H1 (cell line): Measurements from ENCODE around the gene ARFGEF3.

Experiments
- ATF2 ChIP-seq: IDR thresholded peaks from 2 replicates; pipeline ENCODE4 v1.6.1; 2012; ENCODE audit warnings: low read length, inconsistent platforms
- ATF3 ChIP-seq: IDR thresholded peaks from 2 replicates; pipeline ENCODE4 v1.6.1; 2011; ENCODE audit warnings: low read depth, mild to moderate bottlenecking, low read length; ENCODE audit not compliant: insufficient read depth
- CHD7 ChIP-seq: fragments of 300-600 bp; sonication (generic); IDR thresholded peaks from 2 replicates; pipeline ENCODE4 v1.7.1; 2012; ENCODE audit warnings: low read length, moderate library complexity, mild to moderate bottlenecking, inconsistent platforms; ENCODE audit not compliant: insufficient replicate concordance
- CTCF ChIP-seq, 3 experiments: IDR thresholded peaks; 1 replicate in 2 of 3; 2 replicates in 1 of 3; pipeline versions ENCODE4 v1.5.1 to v1.6.1; 2011; ENCODE audit warnings: low read length in 3 of 3, mild to moderate bottlenecking in 3 of 3, inconsistent platforms in 2 of 3, low read depth in 1 of 3, moderate library complexity in 1 of 3; ENCODE audit not compliant: insufficient read depth in 1 of 3; ENCODE audit errors: control extremely low read depth in 1 of 3
- E2F6 ChIP-seq: IDR thresholded peaks from 2 replicates; pipeline ENCODE4 v1.6.1; 2012; ENCODE audit warnings: inconsistent platforms
- EZH2 ChIP-seq: fragments of 200-600 bp; sonication (generic); IDR thresholded peaks from 2 replicates; pipeline ENCODE4 v1.7.1; 2012; ENCODE audit warnings: low read depth, mild to moderate bottlenecking, moderate library complexity, low read length, inconsistent platforms; ENCODE audit not compliant: severe bottlenecking
- FOSL1 ChIP-seq: IDR thresholded peaks from 2 replicates; pipeline ENCODE4 v1.6.1; 2011; ENCODE audit warnings: mild to moderate bottlenecking, low read depth, low read length, moderate library complexity; ENCODE audit not compliant: insufficient read depth
- JUN ChIP-seq: IDR thresholded peaks from 2 replicates; pipeline ENCODE4 v1.6.1; 2011; ENCODE audit warnings: low read depth, mild to moderate bottlenecking, improper control_type of control experiment, low read length
- POLR2A ChIP-seq, 2 experiments: IDR thresholded peaks; 1 replicate in 1 of 2; 2 replicates in 1 of 2; pipeline ENCODE4 v1.6.1; 2011; ENCODE audit warnings: low read depth in 2 of 2, low read length in 2 of 2, mild to moderate bottlenecking in 2 of 2; ENCODE audit errors: control extremely low read depth in 1 of 2
- POLR2AphosphoS5 ChIP-seq: IDR thresholded peaks from 2 replicates; pipeline ENCODE4 v1.6.1; 2011; ENCODE audit warnings: low read depth, low read length
- POU5F1 ChIP-seq: IDR thresholded peaks from 2 replicates; pipeline ENCODE4 v1.6.1; 2011; ENCODE audit warnings: low read depth, mild to moderate bottlenecking, low read length, moderate library complexity
- SIX5 ChIP-seq: IDR thresholded peaks from 2 replicates; pipeline ENCODE4 v1.6.1; 2011; ENCODE audit warnings: mild to moderate bottlenecking, low read depth, low read length
- SRF ChIP-seq: IDR thresholded peaks from 2 replicates; pipeline ENCODE4 v1.6.1; 2011; ENCODE audit warnings: mild to moderate bottlenecking, low read depth, low read length, moderate library complexity

- TF ChIP-seq POLR2A (IDR thresholded peaks at IDR 0.05; ENCODE audit: control extremely low read depth in 1 of 2, low read depth in 2 of 2, low read length in 2 of 2), result no peak
- no peak for TF ChIP-seq CTCF (IDR thresholded peaks at IDR 0.05; ENCODE audit: control extremely low read depth in 1 of 3, insufficient read depth in 1 of 3, low read depth in 1 of 3, low read length in 3 of 3)
- TF ChIP-seq ATF3, result no peak
- TF ChIP-seq E2F6, result no peak
- TF ChIP-seq SIX5, result no peak
- no peak for TF ChIP-seq SRF
- TF ChIP-seq CHD7, result no peak
- no peak for TF ChIP-seq EZH2
- TF ChIP-seq POLR2AphosphoS5, result no peak
- TF ChIP-seq ATF2, result no peak
- TF ChIP-seq POU5F1, result no peak
- TF ChIP-seq FOSL1, result no peak
- TF ChIP-seq JUN, result no peak
Observed at GRCh38 chr6:138184230-138184629, 22.5 kb downstream of the ARFGEF3 start.
